ENCODE data around the gene HCN2.
"Not testable (repeated sequence)": the region's sequence is repeated elsewhere in the genome, so short reads cannot be mapped to it uniquely, and the experiment has no call there.

HCN2 gene

DNA sequence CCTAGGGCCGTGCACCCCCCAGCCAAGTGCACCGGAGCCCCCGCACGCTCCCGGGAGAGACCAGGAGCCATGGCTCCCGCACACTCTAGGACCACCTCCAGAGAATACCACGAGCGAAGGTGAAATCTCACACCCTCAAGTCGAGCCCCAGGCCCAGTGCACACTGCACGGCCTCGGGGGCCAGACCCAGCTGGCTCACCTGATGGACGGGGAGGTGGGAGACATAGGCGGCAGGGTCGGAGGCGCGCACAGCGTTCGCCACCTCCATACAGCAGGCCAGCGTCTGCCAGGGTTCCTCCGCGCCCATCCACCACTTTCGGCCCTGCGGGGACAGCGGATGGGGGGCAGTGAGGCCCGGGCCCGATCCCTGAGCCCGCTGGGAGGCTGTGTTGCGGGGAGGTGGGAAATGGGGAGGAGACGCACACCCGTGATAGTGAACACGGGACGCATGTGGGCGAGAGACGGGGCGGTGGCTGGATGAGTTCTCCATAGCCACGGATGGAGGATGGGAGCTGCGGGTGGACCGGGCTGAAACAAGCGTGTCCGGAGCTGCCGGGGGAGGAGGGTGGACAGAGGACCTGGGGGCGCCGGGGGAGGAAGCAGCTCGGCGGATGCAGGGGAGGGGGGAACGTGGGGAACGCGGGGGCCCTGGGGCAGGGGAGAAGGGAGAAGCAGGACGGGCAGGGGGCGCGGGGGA lies 30.6 kb downstream of the HCN2 start:
- peaks cover 69 to 86% (median 81%) of the 10 kb centered on the region in 3 donors for H3K36me3 ChIP-seq
- peaks cover 0 to 7% (median 3%) of the 10 kb centered on the region in 4 donors for H3K4me1 ChIP-seq
- no peak overlapping the region for H3K27ac ChIP-seq
- DNase-seq, result no peak
- H3K27me3 ChIP-seq, result peaks cover 0 to 23% of the 10 kb centered on the region in 2 donors
- TF ChIP-seq CTCF (IDR thresholded peaks at IDR 0.05), result no peak
- H3K9me3 ChIP-seq, result no peaks in the 10 kb centered on the region
- intact Hi-C loops (cut with DNase I; ENCODE audit: low total_unique reads), result no loop called here
- H3K4me3 ChIP-seq, result no peak overlapping the region

GRCh38 chr19:621191-621590 lies 31.5 kb downstream of the HCN2 start:
- Histone ChIP-seq H3K27me3 (peaks cover 0 to 23% of the 10 kb centered on the region in 2 donors), H3K36me3 (peaks cover 69 to 95% (median 88%) of the 10 kb centered on the region in 3 donors)
- DNase-seq; intact Hi-C loops (cut with DNase I; ENCODE audit: low total_unique reads); H3K9me3 ChIP-seq; H3K27ac ChIP-seq; H3K4me1 ChIP-seq; H3K4me3 ChIP-seq: not testable (repeated sequence)

DNA sequence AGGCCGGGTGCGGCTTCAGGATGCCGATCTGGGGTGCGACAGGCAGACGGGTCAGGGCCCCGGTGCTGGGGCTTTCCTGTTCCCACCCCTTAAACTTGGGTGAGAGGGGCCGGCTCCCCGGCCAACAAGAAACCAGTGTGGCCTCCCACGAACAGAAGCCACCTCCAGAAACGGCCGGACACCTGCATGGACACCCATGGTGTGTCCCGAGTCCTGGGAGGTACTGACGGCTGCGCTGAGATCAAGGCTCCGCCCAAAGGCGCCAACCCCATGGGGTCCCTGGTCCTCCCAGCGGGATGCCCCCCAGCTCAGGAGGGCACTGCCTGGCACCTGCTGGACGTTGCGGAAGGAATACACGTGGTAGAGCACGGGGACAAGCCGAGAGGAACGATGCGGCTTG lies 32.1 kb downstream of the HCN2 start:
- H3K36me3 ChIP-seq, result peaks cover 69 to 95% (median 87%) of the 10 kb centered on the region in 3 donors
- H3K27ac ChIP-seq, result no peak overlapping the region

DNA sequence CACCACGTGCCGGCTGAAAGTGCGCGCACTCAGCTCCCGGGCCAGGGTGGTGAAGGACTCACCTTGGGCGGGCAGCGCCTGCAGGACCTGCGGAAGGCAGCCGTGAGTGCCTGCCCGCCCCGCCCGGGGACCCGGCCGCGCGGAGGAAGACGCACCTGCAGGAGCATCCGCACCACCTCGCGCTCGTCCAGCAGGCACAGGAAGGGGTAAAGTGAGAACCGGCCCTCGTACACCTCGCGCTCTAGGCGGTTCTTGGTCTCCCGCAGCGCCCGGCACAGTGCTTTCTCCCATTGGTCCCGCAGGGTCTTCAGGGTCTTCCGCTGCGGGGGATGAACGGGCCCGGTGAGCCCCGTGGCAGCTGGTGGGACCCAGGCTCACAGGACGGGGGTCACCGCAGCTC lies 33.0 kb downstream of the HCN2 start:
- H3K4me1 ChIP-seq, result no peaks in the 10 kb centered on the region
- H3K27ac ChIP-seq, result no peak overlapping the region
- intact Hi-C loops (cut with DNase I; ENCODE audit: low total_unique reads), result no loop called here
- H3K36me3 ChIP-seq, result peaks cover 62 to 94% (median 79%) of the 10 kb centered on the region in 3 donors
- no peak for TF ChIP-seq CTCF (IDR thresholded peaks at IDR 0.05)
- peaks cover 0 to 10% of the 10 kb centered on the region in 2 donors for H3K27me3 ChIP-seq
- H3K9me3 ChIP-seq, result no peaks in the 10 kb centered on the region
- DNase-seq, result no peak
- no peak overlapping the region for H3K4me3 ChIP-seq

More for the DNA sequence above, 32.1 kb downstream of the HCN2 start:
- H3K27me3 ChIP-seq, result peaks cover 0 to 17% of the 10 kb centered on the region in 2 donors
- H3K4me1 ChIP-seq, result no peaks in the 10 kb centered on the region
- no peak overlapping the region for H3K4me3 ChIP-seq
- intact Hi-C loops (cut with DNase I; ENCODE audit: low total_unique reads), result no loop called here
- no peak for DNase-seq
- H3K9me3 ChIP-seq, result no peaks in the 10 kb centered on the region
- TF ChIP-seq CTCF (IDR thresholded peaks at IDR 0.05), result no peak

DNA sequence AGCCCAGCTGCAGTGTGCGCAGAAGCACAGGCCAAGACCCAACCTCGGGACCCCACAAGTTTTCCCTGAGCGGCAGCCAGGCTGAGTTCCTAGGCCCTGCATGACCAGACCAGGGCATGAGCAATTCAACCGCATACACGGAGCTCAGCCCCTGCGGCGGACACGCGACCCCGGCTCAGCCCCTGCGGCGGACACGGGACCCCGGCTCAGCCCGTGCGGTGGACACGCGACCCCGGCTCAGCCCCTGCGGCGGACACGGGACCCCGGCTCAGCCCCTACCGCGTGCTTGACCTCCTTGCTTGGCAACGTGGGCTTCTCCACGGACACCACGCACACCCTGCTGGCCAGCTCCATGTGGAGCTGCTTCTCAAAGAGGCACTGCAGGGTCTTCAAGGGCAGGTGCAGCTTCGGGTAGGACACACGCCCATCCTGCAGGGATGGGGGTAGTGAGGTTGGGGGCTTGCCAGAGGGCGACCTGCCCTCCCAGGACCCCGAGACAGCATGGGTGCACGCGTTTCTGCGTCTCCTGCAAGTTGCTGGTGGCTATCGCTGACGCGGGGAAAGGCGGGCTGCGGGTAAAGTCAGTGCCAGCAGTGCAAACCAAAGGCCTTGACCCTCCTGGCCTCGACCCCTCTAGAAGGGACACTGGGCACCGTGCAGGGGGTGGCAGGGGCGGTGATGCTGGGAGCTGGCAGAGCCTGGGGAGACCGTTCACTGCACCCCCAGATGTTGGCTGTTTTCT lies 33.7 kb downstream of the HCN2 start:
- peaks cover 0 to 4% of the 10 kb centered on the region in 2 donors for H3K27me3 ChIP-seq
- H3K27ac ChIP-seq, result no peak overlapping the region

More for the DNA sequence above, 33.7 kb downstream of the HCN2 start:
- no peak for DNase-seq
- intact Hi-C loops (cut with DNase I; ENCODE audit: low total_unique reads), result no loop called here
- no peaks in the 10 kb centered on the region for H3K4me1 ChIP-seq
- no peak for TF ChIP-seq CTCF (IDR thresholded peaks at IDR 0.05)
- peaks cover 58 to 94% (median 72%) of the 10 kb centered on the region in 3 donors for H3K36me3 ChIP-seq
- H3K4me3 ChIP-seq, result no peak overlapping the region
- no peaks in the 10 kb centered on the region for H3K9me3 ChIP-seq
